TTC549 (cell line): Measurements from ENCODE around the gene FRMD5.
"Not testable (repeated sequence)": the region's sequence is repeated elsewhere in the genome, so short reads cannot be mapped to it uniquely, and the experiment has no call there.

Experiments
- FAIRE-seq: peaks from 2 replicates; lab custom pipeline; 2012; peaks lifted over from hg19 to GRCh38; lab: Jason Lieb, UNC

The FRMD5 gene

GRCh38 chr15:44092221-44092620 lies 102.8 kb downstream of the FRMD5 start:
- no peak for FAIRE-seq

GRCh38 chr15:44087578-44088465 lies 107.2 kb downstream of the FRMD5 start:
- no peak for FAIRE-seq

- FAIRE-seq, result no peak
Observed at GRCh38 chr15:44084770-44085169, 110.3 kb downstream of the FRMD5 start.

- no peak for FAIRE-seq
Observed at GRCh38 chr15:44084171-44084570, 110.9 kb downstream of the FRMD5 start.

GRCh38 chr15:44082558-44083157 lies 112.4 kb downstream of the FRMD5 start:
- FAIRE-seq, result no peak

- no peak for FAIRE-seq
Observed at GRCh38 chr15:44081026-44082013, 113.8 kb downstream of the FRMD5 start.

- FAIRE-seq, result no peak
Observed at GRCh38 chr15:44075535-44075934, 119.5 kb downstream of the FRMD5 start.

- FAIRE-seq, result no peak
Observed at GRCh38 chr15:44069489-44069888, 125.6 kb downstream of the FRMD5 start.

GRCh38 chr15:44068347-44068746 lies 126.7 kb downstream of the FRMD5 start:
- no peak for FAIRE-seq

GRCh38 chr15:44066211-44066827 lies 128.8 kb downstream of the FRMD5 start:
- peak; percentile 60 for FAIRE-seq

- no peak for FAIRE-seq
Observed at GRCh38 chr15:44064706-44065105, 130.4 kb downstream of the FRMD5 start.

GRCh38 chr15:44058126-44058525 lies 136.9 kb downstream of the FRMD5 start:
- FAIRE-seq, result no peak

GRCh38 chr15:44045661-44046060 lies 149.4 kb downstream of the FRMD5 start:
- FAIRE-seq, result no peak

GRCh38 chr15:44045217-44045616 lies 149.9 kb downstream of the FRMD5 start:
- FAIRE-seq, result no peak

- no peak for FAIRE-seq
Observed at GRCh38 chr15:44038755-44039191, 156.3 kb downstream of the FRMD5 start.

GRCh38 chr15:44035781-44036699 lies 159.0 kb downstream of the FRMD5 start:
- no peak for FAIRE-seq

- no peak for FAIRE-seq
Observed at GRCh38 chr15:44034933-44035624, 160.0 kb downstream of the FRMD5 start.

- FAIRE-seq, result no peak
Observed at GRCh38 chr15:44034334-44034733, 160.7 kb downstream of the FRMD5 start.

- FAIRE-seq, result no peak
Observed at GRCh38 chr15:44033894-44034293, 161.2 kb downstream of the FRMD5 start.

GRCh38 chr15:44032820-44033219 lies 162.3 kb downstream of the FRMD5 start:
- FAIRE-seq, result not testable (repeated sequence)
